ENCODE measurements around the gene DNAH5.

GRCh38 chr5:13898569-13898968, 45.9 kb downstream of the DNAH5 start:
- TF ChIP-seq SIN3A (IDR thresholded peaks at IDR 0.05; ENCODE audit: borderline replicate concordance, insufficient read depth, low read depth, low read length) (no peak), POLR2AphosphoS5 (IDR thresholded peaks at IDR 0.05; ENCODE audit: low read depth, low read length) (no peak), CTCF (IDR thresholded peaks at IDR 0.05) (no peak), REST (IDR thresholded peaks at IDR 0.05; ENCODE audit: insufficient read depth in 1 of 2, low read depth in 2 of 2, low read length in 1 of 2) (no peak)
